ENCODE measurements around the gene CCNL2.
"Not testable (repeated sequence)": the region's sequence is repeated elsewhere in the genome, so short reads cannot be mapped to it uniquely, and the experiment has no call there.

CCNL2 gene

GRCh38 chr1:1419363-1419812, 20.3 kb upstream of the CCNL2 start:
- no peak for DNase-seq

GRCh38 chr1:1418464-1419362, 19.6 kb upstream of the CCNL2 start:
- no peak for DNase-seq

- not testable (repeated sequence) for DNase-seq
Measured at GRCh38 chr1:1417825-1418463, 18.8 kb upstream of the CCNL2 start.

- not testable (repeated sequence) for DNase-seq
Measured at GRCh38 chr1:1417396-1417795, 18.3 kb upstream of the CCNL2 start.

GRCh38 chr1:1415751-1416150, 16.6 kb upstream of the CCNL2 start:
- no peak for DNase-seq

GRCh38 chr1:1412311-1412902, 13.3 kb upstream of the CCNL2 start:
- DNase-seq: not testable (repeated sequence)

- no peak for DNase-seq
Measured at GRCh38 chr1:1411626-1412025, 12.5 kb upstream of the CCNL2 start.

GRCh38 chr1:1410238-1410637, 11.1 kb upstream of the CCNL2 start:
- DNase-seq: not testable (repeated sequence)

- DNase-seq: peak; percentile 33
Measured at GRCh38 chr1:1407636-1408318, 8.6 kb upstream of the CCNL2 start.

GRCh38 chr1:1406821-1407635, 7.9 kb upstream of the CCNL2 start, which contains the start of gene MRPL20:
TSS of gene MRPL20 (minus strand) at chr1:1407293. CDS start at chr1:1407217, 76 bp downstream.
- peak; percentile 96 for DNase-seq

- no peak for DNase-seq
Measured at GRCh38 chr1:1406101-1406820, 7.1 kb upstream of the CCNL2 start.

- no peak for DNase-seq
Measured at GRCh38 chr1:1403653-1404052, 4.5 kb upstream of the CCNL2 start.

- DNase-seq: not testable (repeated sequence)
Measured at GRCh38 chr1:1402901-1403392, 3.8 kb upstream of the CCNL2 start.

GRCh38 chr1:1402072-1402900, 3.2 kb upstream of the CCNL2 start:
- peak; percentile 44 for DNase-seq

GRCh38 chr1:1401457-1402010, 2.4 kb upstream of the CCNL2 start:
- no peak for DNase-seq

- no peak for DNase-seq
Measured at GRCh38 chr1:1400576-1401456, 1.7 kb upstream of the CCNL2 start.

GRCh38 chr1:1399872-1400575, 889 bp upstream of the CCNL2 start:
- DNase-seq: no peak

GRCh38 chr1:1398677-1399186, 403 bp downstream of the CCNL2 start:
- DNase-seq: no peak

All from CD4-positive, alpha-beta T cell treated with Interleukin-17A for 1 hour (primary cell).